Thymus (tissue), 11 donors: Measurements from ENCODE around the gene LCAT. TPM values are rescaled to one million over a fixed set of nuclear protein-coding genes. Genes with fewer than 3 reads are reported as not detected.
"Not testable (repeated sequence)": the region's sequence is repeated elsewhere in the genome, so short reads cannot be mapped to it uniquely, and the experiment has no call there.

ENCODE experiments used
- DNase-seq, 9 donors: peaks; one replicate each; pipeline ENCODE4 v3.0.0-alpha.2; 2013; ENCODE audit warnings: low spot score in 9 of 9, low read depth in 6 of 9, missing footprints in 1 of 9
- H3K27ac ChIP-seq, 2 donors: one replicate each; pipeline ENCODE4 v1.5.1; 2013; ENCODE audit warnings: control low read depth in 1 of 2, low read depth in 1 of 2, low read length in 1 of 2, mild to moderate bottlenecking in 1 of 2, moderate library complexity in 1 of 2
- H3K27me3 ChIP-seq, 2 donors: one replicate each; pipeline ENCODE4 v1.5.1; 2013; ENCODE audit warnings: low read length in 1 of 2; ENCODE audit not compliant: control insufficient read depth in 2 of 2, insufficient read depth in 1 of 2
- H3K36me3 ChIP-seq, 2 donors: one replicate each; pipeline ENCODE4 v1.5.1; 2013; ENCODE audit warnings: low read length in 1 of 2, mild to moderate bottlenecking in 1 of 2, moderate library complexity in 1 of 2; ENCODE audit not compliant: control insufficient read depth in 2 of 2, insufficient read depth in 2 of 2
- H3K4me1 ChIP-seq, 2 donors: one replicate each; pipeline ENCODE4 v1.5.1; 2013; ENCODE audit warnings: low read length in 2 of 2; ENCODE audit not compliant: control insufficient read depth in 2 of 2, insufficient read depth in 2 of 2
- H3K4me3 ChIP-seq, 2 donors: one replicate each; pipeline ENCODE4 v1.5.1; 2013; ENCODE audit warnings: low read length in 2 of 2, control low read depth in 1 of 2, mild to moderate bottlenecking in 1 of 2
- H3K9me3 ChIP-seq, 2 donors: one replicate each; pipeline ENCODE4 v1.5.1; 2013; ENCODE audit warnings: low read length in 1 of 2, mild to moderate bottlenecking in 1 of 2; ENCODE audit not compliant: control insufficient read depth in 2 of 2, insufficient read depth in 1 of 2
- WGBS: extraction: QIAGEN DNeasy Blood & Tissue Kit; methylation state at CpG from one replicate; pipeline ENCODE4 v1.1.7; 2013; 5-methylcytosine and 5-hydroxymethylcytosine counted together
- polyA plus RNA-seq: library from polyadenylated mRNA; stranded (reverse); fragments of 200-250 nt; gene quantifications from one replicate; pipeline ENCODE4 v1.2.3, GENCODE V29; 2013
- total RNA-seq: library from RNA; stranded (reverse); fragments of 120-200 nt; gene quantifications from one replicate; pipeline ENCODE4 v1.2.4, GENCODE V29; 2013
- donor health status: healthy.

Gene LCAT
- total and polyA plus RNA-seq, 2 donors = 4.4 to 51.9 TPM

- Histone ChIP-seq H3K27ac (no peak overlapping the region), H3K4me1 (peaks cover 7 to 19% of the 10 kb centered on the region in 2 donors)
Observed at GRCh38 chr16:67986949-67987348, 43.0 kb upstream of the LCAT start.

GRCh38 chr16:67982011-67982696, 38.2 kb upstream of the LCAT start:
- peaks cover 0 to 11% of the 10 kb centered on the region in 2 donors for H3K27me3 ChIP-seq
- peaks cover 7 to 19% of the 10 kb centered on the region in 2 donors for H3K4me1 ChIP-seq
- no peaks in the 10 kb centered on the region for H3K36me3 ChIP-seq
- no peak overlapping the region for H3K27ac ChIP-seq
- DNase-seq = no peak
- peaks cover 0 to 4% of the 10 kb centered on the region in 2 donors for H3K9me3 ChIP-seq
- H3K4me3 ChIP-seq = no peak overlapping the region
- WGBS = 98% methylated on average over 49 of the region's 49 CpGs

More at GRCh38 chr16:67986949-67987348, 43.0 kb upstream of the LCAT start:
- H3K4me3 ChIP-seq = no peak overlapping the region
- no peak for DNase-seq
- no peaks in the 10 kb centered on the region for H3K27me3 ChIP-seq
- WGBS = 95% methylated on average over 5 of the region's 5 CpGs
- H3K9me3 ChIP-seq = peaks cover 0 to 4% of the 10 kb centered on the region in 2 donors
- H3K36me3 ChIP-seq = no peaks in the 10 kb centered on the region

GRCh38 chr16:67979955-67980678, 36.2 kb upstream of the LCAT start, which contains the start of gene DPEP3:
DPEP3 (minus strand) TSS chr16:67980499; CDS start chr16:67980380, 119 bp downstream.
- Histone ChIP-seq H3K4me3 (no peak within 1 kb of the TSS), H3K27ac (no peak within 1 kb of the TSS), H3K36me3 (no peaks in the 10 kb centered on the region), H3K9me3 (peaks cover 0 to 4% of the 10 kb centered on the region in 2 donors), H3K27me3 (peaks cover 0 to 17% of the 10 kb centered on the region in 2 donors), H3K4me1 (peaks cover 7 to 24% of the 10 kb centered on the region in 2 donors)
- DNase-seq = peak in 1 of 9 donors; percentile 28
- WGBS = 75% methylated on average over 62 of the region's 62 CpGs

GRCh38 chr16:67977469-67978227, 33.7 kb upstream of the LCAT start:
- Histone ChIP-seq H3K4me1 (peaks cover 0 to 5% of the 10 kb centered on the region in 2 donors), H3K36me3 (no peaks in the 10 kb centered on the region), H3K27me3 (peaks cover 0 to 17% of the 10 kb centered on the region in 2 donors), H3K9me3 (no peaks in the 10 kb centered on the region), H3K4me3 (no peak overlapping the region), H3K27ac (no peak overlapping the region)
- no peak for DNase-seq
- WGBS = 96% methylated on average over 9 of the region's 9 CpGs

- H3K4me3 ChIP-seq = no peak overlapping the region
- H3K9me3 ChIP-seq = no peaks in the 10 kb centered on the region
- H3K4me1 ChIP-seq = peaks cover 0 to 5% of the 10 kb centered on the region in 2 donors
- whole genome bisulfite sequencing = 85% methylated on average over 5 of the region's 5 CpGs
- H3K36me3 ChIP-seq = no peaks in the 10 kb centered on the region
- H3K27me3 ChIP-seq = peaks cover 0 to 17% of the 10 kb centered on the region in 2 donors
- H3K27ac ChIP-seq = no peak overlapping the region
- DNase-seq = no peak
Observed at GRCh38 chr16:67977005-67977404, 33.1 kb upstream of the LCAT start.

GRCh38 chr16:67976205-67976604, 32.3 kb upstream of the LCAT start:
- WGBS = 97% methylated on average over 2 of the region's 2 CpGs
- peaks cover 0 to 5% of the 10 kb centered on the region in 2 donors for H3K4me1 ChIP-seq
- DNase-seq = no peak
- peaks cover 0 to 17% of the 10 kb centered on the region in 2 donors for H3K27me3 ChIP-seq
- no peaks in the 10 kb centered on the region for H3K36me3 ChIP-seq
- H3K27ac ChIP-seq = no peak overlapping the region
- no peak overlapping the region for H3K4me3 ChIP-seq
- H3K9me3 ChIP-seq = no peaks in the 10 kb centered on the region

GRCh38 chr16:67975321-67976105, 31.6 kb upstream of the LCAT start:
- Histone ChIP-seq H3K27ac (no peak overlapping the region), H3K27me3 (peaks cover 0 to 16% of the 10 kb centered on the region in 2 donors), H3K4me1 (peaks cover 0 to 5% of the 10 kb centered on the region in 2 donors), H3K4me3 (no peak overlapping the region), H3K9me3 (no peaks in the 10 kb centered on the region), H3K36me3 (no peaks in the 10 kb centered on the region)
- no peak for DNase-seq
- 85% methylated on average over 14 of the region's 14 CpGs for WGBS

GRCh38 chr16:67972285-67972684, 28.4 kb upstream of the LCAT start:
- 98% methylated on average over 7 of the region's 7 CpGs for WGBS

More at GRCh38 chr16:67972285-67972684, 28.4 kb upstream of the LCAT start:
- H3K36me3 ChIP-seq, H3K4me3 ChIP-seq, H3K27ac ChIP-seq, H3K9me3 ChIP-seq, DNase-seq, H3K27me3 ChIP-seq: not testable (repeated sequence)
- H3K4me1 ChIP-seq = peaks cover 8 to 18% of the 10 kb centered on the region in 2 donors
